Epidermal melanocyte (primary cell): ENCODE measurements around the gene QRICH2.
"Not testable (repeated sequence)": the region's sequence is repeated elsewhere in the genome, so short reads cannot be mapped to it uniquely, and the experiment has no call there.

Source experiments
- DNase-seq: peaks from one replicate; pipeline ENCODE4 v3.0.0; 2011; ENCODE audit warnings: low spot score; ENCODE audit not compliant: insufficient read length

QRICH2 gene

DNA sequence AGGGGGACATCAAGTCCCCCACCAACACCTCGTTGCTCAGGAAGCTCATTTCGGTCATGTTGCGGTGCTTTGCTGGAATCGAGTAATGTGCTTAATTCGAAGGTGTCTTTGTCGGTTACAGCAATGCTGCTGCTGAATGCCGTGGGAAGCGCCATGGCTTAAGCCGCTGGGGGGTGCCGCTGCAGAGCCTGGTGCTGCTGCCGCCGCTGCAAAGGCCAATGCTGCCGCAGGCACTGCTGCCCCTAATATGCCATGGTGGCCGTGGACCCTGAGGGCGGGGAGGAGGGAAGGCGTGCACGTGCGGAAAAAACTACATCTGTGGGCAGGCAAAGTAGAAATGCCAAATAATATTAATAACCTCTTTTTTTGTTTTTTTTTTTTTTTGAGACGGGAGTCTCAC, 81.3 kb downstream of the QRICH2 start:
- not testable (repeated sequence) for DNase-seq

DNA sequence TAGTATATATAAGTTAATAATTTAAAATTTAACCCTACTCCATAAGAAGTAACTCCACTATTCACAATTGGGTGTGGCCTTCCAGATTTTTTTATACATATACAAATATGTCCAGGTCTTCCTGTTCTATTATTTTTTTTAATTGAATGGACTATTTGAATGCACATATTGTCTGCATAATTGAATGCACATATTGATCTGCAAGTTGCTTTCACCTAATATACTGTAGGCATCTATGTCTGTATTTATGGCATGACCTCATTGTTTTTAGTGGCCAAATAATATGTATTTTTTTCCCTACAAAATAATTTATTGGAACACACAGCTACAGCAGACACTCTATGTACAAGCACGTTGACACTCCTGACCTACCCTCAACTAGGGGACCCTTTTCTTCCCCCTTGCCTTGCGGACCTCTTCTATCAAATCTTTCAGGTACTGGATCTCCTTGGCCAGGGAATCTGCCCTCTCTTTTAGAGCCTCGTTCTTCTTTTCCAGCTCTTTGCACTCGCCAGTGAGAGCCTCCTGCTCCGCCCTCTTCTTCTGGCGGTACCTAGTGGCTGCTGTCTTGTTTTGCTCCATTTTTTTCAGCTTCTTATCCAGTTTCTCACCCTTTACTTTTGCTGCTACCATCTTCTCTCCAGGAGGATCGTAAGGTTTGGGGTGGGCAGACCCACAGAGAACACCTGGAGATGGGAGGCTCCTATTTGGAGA, 82.5 kb downstream of the QRICH2 start:
- DNase-seq: not testable (repeated sequence)
